Tibial artery (tissue), 4 donors: ENCODE data around the gene GGNBP2.

Experiments
- DNase-seq, 2 donors: peaks; one replicate each; pipeline ENCODE4 v3.0.0-alpha.2; 2019
- H3K27ac ChIP-seq, 2 donors: fragments of 200-600 bp; sonication (generic) in 1 of 2; 1 replicate in 1 of 2; 2 replicates in 1 of 2; pipeline ENCODE4 v1.5.1; 2018 to 2019; ENCODE audit warnings: mild to moderate bottlenecking in 1 of 2
- H3K27me3 ChIP-seq, 2 donors: fragments of 200-600 bp; sonication (generic) in 1 of 2; one replicate each; pipeline versions ENCODE4 v1.5.1 to v1.6.0; 2016 to 2019
- H3K36me3 ChIP-seq, 3 donors: fragments of 200-600 bp; sonication (generic) in 2 of 3; one replicate each; pipeline ENCODE4 v1.5.1; 2016 to 2019; ENCODE audit warnings: mild to moderate bottlenecking in 2 of 3
- H3K4me1 ChIP-seq, 4 donors: fragments of 200-600 bp; sonication (generic) in 2 of 4; 1 replicate in 3 of 4; 2 replicates in 1 of 4; pipeline ENCODE4 v1.5.1; 2016 to 2019
- H3K4me3 ChIP-seq, 2 donors: fragments of 200-600 bp; sonication (generic) in 1 of 2; 1 replicate in 1 of 2; 2 replicates in 1 of 2; pipeline ENCODE4 v1.5.1; 2018 to 2019; ENCODE audit warnings: mild to moderate bottlenecking in 2 of 2
- H3K9me3 ChIP-seq, 3 donors: fragments of 200-600 bp; sonication (generic) in 1 of 3; one replicate each; pipeline ENCODE4 v1.5.1; 2016 to 2019
- CTCF ChIP-seq, 2 experiments: fragments of 200-600 bp in 1 of 2; fragments of 450-650 bp in 1 of 2; IDR thresholded peaks; one replicate each; pipeline ENCODE4 v1.5.1; 2017 to 2019; ENCODE audit warnings: antibody characterized with exemption in 2 of 2, mild to moderate bottlenecking in 1 of 2, moderate library complexity in 1 of 2
- intact Hi-C: fragments of 100-400 bp; cut with DNase I; formaldehyde crosslinking; loops from one replicate; pipeline ENCODE4 v1.15.0; 2023; ENCODE audit warnings: low total_unique reads

GGNBP2 gene

GRCh38 chr17:36515837-36516236 is 28.9 kb upstream of the GGNBP2 start:
- H3K4me1 ChIP-seq, result no peaks in the 10 kb centered on the region
- H3K27me3 ChIP-seq, result no peaks in the 10 kb centered on the region
- intact Hi-C loops, result no loop called here
- no peak for TF ChIP-seq CTCF (IDR thresholded peaks at IDR 0.05)
- DNase-seq, result no peak
- H3K27ac ChIP-seq, result no peak overlapping the region
- no peaks in the 10 kb centered on the region for H3K9me3 ChIP-seq
- no peak overlapping the region for H3K4me3 ChIP-seq
- H3K36me3 ChIP-seq, result peaks cover 0 to 62% (median 19%) of the 10 kb centered on the region in 3 donors

GRCh38 chr17:36523113-36523512 is 21.6 kb upstream of the GGNBP2 start:
- no peaks in the 10 kb centered on the region for H3K9me3 ChIP-seq
- no peak for DNase-seq

GRCh38 chr17:36524428-36524876 is 20.3 kb upstream of the GGNBP2 start:
- peaks cover 36 to 73% (median 36%) of the 10 kb centered on the region in 3 donors for H3K36me3 ChIP-seq
- intact Hi-C loops, result no loop called here

More at GRCh38 chr17:36523113-36523512, 21.6 kb upstream of the GGNBP2 start:
- H3K36me3 ChIP-seq, result peaks cover 35 to 61% (median 36%) of the 10 kb centered on the region in 3 donors
- no peaks in the 10 kb centered on the region for H3K4me1 ChIP-seq
- intact Hi-C loops, result no loop called here
- H3K27ac ChIP-seq, result no peak overlapping the region
- no peak for TF ChIP-seq CTCF (IDR thresholded peaks at IDR 0.05)
- no peak overlapping the region for H3K4me3 ChIP-seq
- no peaks in the 10 kb centered on the region for H3K27me3 ChIP-seq

GRCh38 chr17:36525113-36525512 is 19.6 kb upstream of the GGNBP2 start:
- no peak for DNase-seq
- no peak overlapping the region for H3K27ac ChIP-seq
- TF ChIP-seq CTCF (IDR thresholded peaks at IDR 0.05), result no peak
- intact Hi-C loops, result no loop called here
- no peaks in the 10 kb centered on the region for H3K9me3 ChIP-seq
- H3K36me3 ChIP-seq, result peaks cover 36 to 73% (median 36%) of the 10 kb centered on the region in 3 donors
- no peaks in the 10 kb centered on the region for H3K27me3 ChIP-seq
- no peaks in the 10 kb centered on the region for H3K4me1 ChIP-seq
- no peak overlapping the region for H3K4me3 ChIP-seq

More at GRCh38 chr17:36524428-36524876, 20.3 kb upstream of the GGNBP2 start:
- no peak for TF ChIP-seq CTCF (IDR thresholded peaks at IDR 0.05)
- no peaks in the 10 kb centered on the region for H3K9me3 ChIP-seq
- no peak overlapping the region for H3K4me3 ChIP-seq
- H3K27ac ChIP-seq, result no peak overlapping the region
- DNase-seq, result no peak
- no peaks in the 10 kb centered on the region for H3K4me1 ChIP-seq
- H3K27me3 ChIP-seq, result no peaks in the 10 kb centered on the region

GRCh38 chr17:36525888-36526287 is 18.8 kb upstream of the GGNBP2 start:
- H3K4me3 ChIP-seq, result no peak overlapping the region
- no peaks in the 10 kb centered on the region for H3K27me3 ChIP-seq
- no peaks in the 10 kb centered on the region for H3K9me3 ChIP-seq
- intact Hi-C loops, result no loop called here
- no peaks in the 10 kb centered on the region for H3K4me1 ChIP-seq
- TF ChIP-seq CTCF (IDR thresholded peaks at IDR 0.05), result no peak
- no peak for DNase-seq
- peaks cover 36 to 73% (median 36%) of the 10 kb centered on the region in 3 donors for H3K36me3 ChIP-seq
- H3K27ac ChIP-seq, result no peak overlapping the region
